NCI-H446 treated with DMSO at 0.1 percent for 48 hours (cell line): ENCODE measurements around the gene MEF2C.
A peak's percentile ranks its signal among the peaks of the same experiment; 100 is the strongest.
"Not testable (repeated sequence)": the region's sequence is repeated elsewhere in the genome, so short reads cannot be mapped to it uniquely, and the experiment has no call there.

Experiments
- DNase-seq: peaks from one replicate; lab custom pipeline; 2025; lab: John Stamatoyannopoulos, UW

MEF2C gene

GRCh38 chr5:88862547-88863175 lies 20.3 kb downstream of the MEF2C start:
- no peak for DNase-seq

DNA sequence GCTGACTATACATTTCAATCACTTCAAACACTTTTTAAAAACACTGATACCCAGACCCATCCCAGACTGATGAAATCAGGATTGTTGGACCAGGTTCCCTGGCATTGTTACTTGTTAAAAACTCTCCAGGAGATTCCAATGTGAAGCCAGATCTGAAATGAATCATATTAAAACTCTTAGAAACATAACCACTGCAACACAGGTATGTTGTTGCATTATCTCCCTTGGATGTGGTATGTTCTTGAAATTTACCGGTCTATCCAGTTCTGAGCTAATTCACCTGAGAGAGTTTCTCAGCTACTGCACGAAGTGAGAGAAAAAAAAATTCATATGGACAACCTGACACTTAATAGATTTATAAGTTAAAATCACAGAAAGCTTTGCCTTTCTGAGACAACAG lies 21.8 kb downstream of the MEF2C start:
- no peak for DNase-seq

DNA sequence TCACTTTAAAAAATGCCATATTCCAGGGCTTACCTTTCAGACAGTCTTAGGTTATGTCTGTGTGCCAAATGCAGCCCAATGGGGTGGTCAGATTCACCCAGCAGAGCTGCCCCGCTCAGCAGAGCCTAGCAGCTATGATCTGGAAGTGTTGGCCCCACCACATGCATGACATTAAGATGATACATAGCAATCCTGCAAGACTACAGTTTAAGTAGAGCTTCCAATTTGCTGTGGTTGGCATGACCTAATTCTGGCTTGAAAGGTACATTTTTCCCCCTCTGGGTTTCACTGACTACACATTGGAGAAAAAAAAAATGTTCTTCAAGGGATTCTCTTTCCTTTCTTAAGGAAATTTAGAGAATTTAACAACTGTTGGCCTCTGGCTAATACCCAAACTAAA lies 22.5 kb downstream of the MEF2C start:
- DNase-seq: no peak

GRCh38 chr5:88858392-88858791 lies 24.6 kb downstream of the MEF2C start:
- no peak for DNase-seq

GRCh38 chr5:88856381-88856780 lies 26.6 kb downstream of the MEF2C start:
- DNase-seq: not testable (repeated sequence)

DNA sequence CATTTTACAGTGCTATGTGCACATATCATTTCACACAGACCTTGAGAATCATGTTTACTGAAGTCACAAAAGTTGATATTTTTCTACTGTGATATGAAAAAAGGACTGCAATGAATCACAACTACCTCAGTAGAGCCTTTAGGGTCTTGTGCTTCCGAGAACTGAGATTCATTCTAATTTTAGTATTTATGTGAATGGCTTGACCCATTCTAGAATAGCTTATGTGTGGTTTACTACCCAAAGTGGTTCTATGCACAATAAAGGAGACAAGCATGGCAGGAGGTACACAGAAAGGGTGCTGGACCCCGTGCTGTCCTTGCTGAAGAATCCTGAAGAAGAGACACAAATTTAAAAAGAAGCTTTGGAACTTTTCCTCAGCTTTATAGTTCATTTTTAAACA lies 28.2 kb downstream of the MEF2C start:
- no peak for DNase-seq

DNA sequence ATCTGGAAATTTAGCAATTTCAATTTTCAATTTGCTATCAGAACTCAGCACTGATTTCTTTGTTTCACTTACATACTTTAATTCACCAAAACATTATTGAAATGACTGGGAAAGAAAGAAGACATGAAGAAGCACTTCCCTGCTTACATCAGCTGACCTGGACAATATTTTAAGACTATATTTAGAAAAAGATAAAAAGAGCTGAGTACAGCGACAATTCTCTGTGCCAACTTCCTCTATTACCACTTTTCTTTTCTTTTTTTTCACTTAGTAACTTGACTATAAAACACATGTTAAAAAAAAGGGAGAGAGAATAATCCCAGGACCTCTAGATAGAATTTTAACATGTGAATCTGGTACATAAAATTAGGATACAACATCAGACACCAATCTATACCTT lies 35.6 kb downstream of the MEF2C start:
- no peak for DNase-seq

GRCh38 chr5:88846434-88846833 lies 36.5 kb downstream of the MEF2C start:
- DNase-seq: no peak

GRCh38 chr5:88845081-88845697 lies 37.8 kb downstream of the MEF2C start:
- no peak for DNase-seq

GRCh38 chr5:88842784-88843183 lies 40.2 kb downstream of the MEF2C start:
- no peak for DNase-seq

- no peak for DNase-seq
These were observed 41.8 kb downstream of the MEF2C start for GRCh38 chr5:88841212-88841611.

DNA sequence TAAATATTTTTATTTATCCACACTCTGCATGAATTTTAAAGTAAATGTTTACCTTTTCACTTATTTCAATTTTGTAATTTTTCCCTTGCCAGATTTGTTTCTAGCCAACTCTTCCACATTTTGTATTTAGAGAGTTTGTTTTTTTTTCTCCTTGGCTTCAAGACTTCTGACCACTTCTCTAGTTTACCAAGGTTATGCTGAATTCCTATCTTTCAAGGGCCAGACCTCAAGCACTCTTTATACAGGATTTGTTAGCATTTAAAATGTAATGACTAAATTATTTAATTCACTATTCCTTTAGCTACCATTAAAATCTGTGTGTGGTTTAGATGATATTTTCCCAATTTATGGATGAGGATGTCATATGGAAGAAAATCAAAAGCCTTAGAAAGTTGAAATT lies 42.5 kb downstream of the MEF2C start:
- DNase-seq: no peak

DNA sequence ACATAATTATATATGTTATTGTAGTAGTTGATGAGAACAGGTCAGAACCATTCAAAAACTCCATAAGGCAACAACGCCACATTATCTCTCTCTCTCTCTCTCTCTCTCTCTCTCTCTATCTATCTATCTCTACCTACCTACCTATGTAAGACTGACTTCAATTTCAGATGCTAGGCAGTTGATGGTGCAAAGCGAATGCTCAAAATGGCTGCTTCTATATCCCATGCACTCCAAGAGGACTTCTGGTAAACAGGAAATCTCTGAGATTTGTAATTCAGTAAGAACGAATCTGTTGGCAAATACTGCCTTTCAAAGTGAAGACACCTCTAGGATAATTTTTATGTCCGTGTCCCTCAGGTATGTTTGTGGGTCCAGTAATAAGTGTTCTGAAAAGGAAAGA lies 43.7 kb downstream of the MEF2C start:
- DNase-seq: no peak

- DNase-seq: no peak
These were observed 44.5 kb downstream of the MEF2C start for GRCh38 chr5:88838500-88838899.

GRCh38 chr5:88837817-88838216 lies 45.2 kb downstream of the MEF2C start:
- no peak for DNase-seq

DNA sequence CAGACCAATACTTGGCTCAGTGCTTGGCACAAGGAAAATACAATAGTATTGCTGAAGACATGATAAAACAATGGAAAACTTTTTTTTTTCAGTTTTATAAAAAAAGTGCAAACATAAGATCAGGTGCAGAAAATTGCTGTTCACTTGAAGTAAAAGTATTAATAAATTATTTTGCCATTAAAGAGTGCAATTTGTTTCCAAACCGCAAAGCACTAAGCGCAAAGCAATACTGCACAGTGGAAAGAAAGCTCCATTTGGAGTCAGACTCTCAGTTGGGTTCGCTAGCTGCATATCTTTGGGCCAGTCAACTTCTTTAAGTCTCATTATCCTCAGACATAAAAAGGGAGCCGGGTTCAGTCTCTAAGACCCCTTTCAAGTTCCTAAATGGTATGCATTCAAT lies 45.8 kb downstream of the MEF2C start:
- DNase-seq: no peak

DNA sequence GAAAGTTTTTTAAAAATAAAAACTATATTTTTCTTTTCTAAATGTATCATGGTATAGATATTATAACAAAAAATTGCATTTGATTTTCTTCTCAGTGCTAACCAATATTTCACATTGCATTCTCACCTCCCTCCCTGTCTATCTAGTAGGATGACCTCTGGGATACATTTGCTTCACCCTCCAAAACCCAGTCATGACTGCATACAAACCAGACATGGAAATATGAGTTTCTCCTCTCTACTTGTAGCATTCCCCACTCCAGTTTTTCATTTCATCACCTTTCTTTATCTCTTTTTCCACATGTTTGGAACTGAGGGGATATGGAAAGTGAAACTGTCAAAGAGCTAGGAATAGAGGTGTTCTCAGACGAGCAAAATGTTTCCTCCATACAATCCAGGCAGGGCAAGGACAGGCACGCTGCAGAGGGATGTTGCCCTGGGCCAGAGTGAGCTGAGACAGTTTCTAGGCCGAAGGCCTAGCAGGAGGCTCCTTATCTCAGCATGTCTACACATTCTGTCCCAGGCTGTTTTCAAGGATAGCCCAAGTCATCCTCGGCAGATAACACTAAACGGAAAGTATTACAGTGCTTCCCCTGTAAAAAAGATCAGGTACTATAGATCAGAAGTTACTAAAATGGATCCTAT lies 46.7 kb downstream of the MEF2C start:
- DNase-seq: no peak

DNA sequence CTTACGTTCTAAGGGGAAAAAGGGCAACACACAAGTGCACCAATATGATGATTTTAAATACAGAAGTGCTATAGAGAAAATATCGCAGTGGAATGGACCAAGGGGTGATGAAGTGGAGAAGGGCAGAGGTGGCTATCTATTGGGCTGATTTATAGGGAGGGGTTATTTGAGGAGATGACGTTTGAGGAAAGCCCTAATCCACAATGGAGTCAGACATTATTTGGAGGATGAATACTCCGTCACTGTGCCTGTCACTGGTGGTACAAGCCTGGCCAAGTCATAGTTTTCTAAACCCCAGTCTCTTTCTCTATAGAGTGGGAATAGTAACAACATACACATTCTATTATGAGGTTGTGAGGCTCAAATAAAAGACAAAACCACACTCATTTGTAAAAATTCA lies 48.5 kb downstream of the MEF2C start:
- no peak for DNase-seq

- DNase-seq: no peak
These were observed 48.9 kb downstream of the MEF2C start for GRCh38 chr5:88834131-88834462.

- no peak for DNase-seq
These were observed 49.4 kb downstream of the MEF2C start for GRCh38 chr5:88833371-88834130.

- DNase-seq: peak; percentile 44
These were observed 51.2 kb downstream of the MEF2C start for GRCh38 chr5:88831816-88832215.

DNA sequence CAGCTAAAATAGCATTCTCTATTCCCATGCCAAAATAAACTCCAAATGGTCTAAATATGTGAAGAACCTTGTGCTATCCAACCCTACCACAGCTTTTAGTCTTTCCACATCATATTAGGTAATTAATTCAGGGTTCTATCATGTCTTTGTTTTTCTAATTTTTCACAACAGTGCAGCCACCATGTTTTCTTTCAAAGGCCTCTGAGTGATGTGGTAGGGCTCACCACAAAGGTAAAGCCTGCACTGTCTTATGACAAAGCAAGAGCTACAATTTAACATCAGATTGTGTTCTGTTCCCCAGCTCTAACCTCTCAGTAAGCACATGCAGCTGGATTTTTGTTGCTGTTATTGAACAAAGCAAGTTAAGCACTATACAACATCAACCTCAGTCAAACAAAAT lies 52.4 kb downstream of the MEF2C start:
- DNase-seq: no peak

DNA sequence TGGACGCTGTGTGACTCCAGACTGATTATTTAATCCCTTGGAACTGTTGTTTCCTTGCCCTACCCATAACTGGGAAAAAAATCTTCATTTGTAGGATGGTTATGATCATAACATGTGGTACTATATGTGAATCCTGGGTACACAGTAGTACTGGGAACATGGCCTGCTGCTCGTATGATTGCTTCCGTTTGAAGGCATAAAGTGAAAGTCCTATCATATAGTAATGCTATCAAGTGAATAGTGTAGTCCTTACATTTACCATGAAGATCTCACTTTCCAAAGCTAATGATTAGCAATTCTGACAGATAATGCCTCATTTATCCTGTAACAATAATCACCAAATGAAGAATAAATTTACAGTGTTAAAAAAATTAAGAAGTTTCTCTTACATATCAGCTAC lies 53.2 kb downstream of the MEF2C start:
- DNase-seq: no peak
